MM.1S (cell line): ENCODE measurements around the gene GZMM.

Experiments used
- CTCF ChIP-seq: fragments of 300-600 bp; sonication (generic); IDR thresholded peaks from 2 replicates; pipeline ENCODE4 v1.5.1; 2016; ENCODE audit warnings: antibody characterized with exemption, low read length, mixed read lengths
- EZH2 ChIP-seq: fragments of 300-600 bp; sonication (generic); optimal IDR thresholded peaks from 2 replicates; pipeline ENCODE3; 2017; ENCODE audit warnings: low read depth, mild to moderate bottlenecking, antibody characterized with exemption, low read length, mixed read lengths

- TF ChIP-seq CTCF = no peak
- TF ChIP-seq EZH2 = no peak
These were observed 13.5 kb upstream of the GZMM start for GRCh38 chr19:530134-531008.
